KMS-11 (cell line): ENCODE data around the gene ALKBH3.

Experiments
- H2AFZ ChIP-seq: fragments of 200-600 bp; sonication (generic); 2 replicates; pipeline ENCODE4 v1.6.1; 2016; ENCODE audit warnings: antibody characterized with exemption, mixed run types, low read depth
- H3K27ac ChIP-seq: fragments of 200-600 bp; sonication (generic); 2 replicates; pipeline ENCODE4 v1.6.1; 2016; ENCODE audit warnings: mild to moderate bottlenecking, mixed run types
- H3K27me3 ChIP-seq: fragments of 200-600 bp; sonication (generic); 2 replicates; pipeline ENCODE4 v1.6.1; 2017; ENCODE audit warnings: mild to moderate bottlenecking, low read depth, mixed run types, moderate library complexity; ENCODE audit not compliant: insufficient read depth
- H3K36me3 ChIP-seq: fragments of 200-600 bp; sonication (generic); 2 replicates; pipeline ENCODE4 v1.6.1; 2017; ENCODE audit warnings: mild to moderate bottlenecking, mixed run types; ENCODE audit not compliant: insufficient read depth
- H3K4me1 ChIP-seq: fragments of 200-600 bp; sonication (generic); 2 replicates; pipeline ENCODE4 v1.6.1; 2016; ENCODE audit warnings: mild to moderate bottlenecking, low read depth, mixed run types; ENCODE audit not compliant: poor library complexity, severe bottlenecking
- H3K4me2 ChIP-seq: fragments of 200-600 bp; sonication (generic); 2 replicates; pipeline ENCODE4 v1.7.0; 2016; ENCODE audit warnings: mild to moderate bottlenecking, mixed run types
- H3K4me3 ChIP-seq: fragments of 200-600 bp; sonication (generic); IDR thresholded peaks from 2 replicates; pipeline ENCODE4 v1.6.1; 2017; ENCODE audit warnings: low read depth, low read length, mixed read lengths; ENCODE audit not compliant: insufficient read depth
- H3K79me2 ChIP-seq: fragments of 200-600 bp; sonication (generic); 2 replicates; pipeline ENCODE4 v1.6.1; 2016; ENCODE audit warnings: low read depth, mixed run types; ENCODE audit not compliant: insufficient read depth
- H3K9ac ChIP-seq: fragments of 200-600 bp; sonication (generic); 2 replicates; pipeline ENCODE4 v1.6.1; 2016; ENCODE audit warnings: mild to moderate bottlenecking, mixed run types
- H4K20me1 ChIP-seq: fragments of 200-600 bp; sonication (generic); 2 replicates; pipeline ENCODE4 v1.6.1; 2016; ENCODE audit warnings: mild to moderate bottlenecking, mixed run types; ENCODE audit not compliant: insufficient read depth
- CTCF ChIP-seq: fragments of 200-600 bp; sonication (generic); conservative IDR thresholded peaks from 2 replicates; pipeline ENCODE4 v1.6.1; 2017; ENCODE audit warnings: low read depth, mild to moderate bottlenecking, antibody characterized with exemption, low read length, moderate library complexity, mixed read lengths

Gene ALKBH3

GRCh38 chr11:43908191-43908590 is 27.6 kb downstream of the ALKBH3 start:
- no peak overlapping the region for H3K9ac ChIP-seq
- no peak for TF ChIP-seq CTCF
- no peak overlapping the region for H2AFZ ChIP-seq
- H3K4me2 ChIP-seq = no peak overlapping the region
- no peaks in the 10 kb centered on the region; the same call in 1 of the 2 replicates for H3K36me3 ChIP-seq
- H3K4me3 ChIP-seq = no peak overlapping the region
- H3K27me3 ChIP-seq = no peaks in the 10 kb centered on the region
- H3K4me1 ChIP-seq = peaks cover 24% of the 10 kb centered on the region
- no peak overlapping the region for H3K27ac ChIP-seq
- H3K79me2 ChIP-seq = no peaks in the 10 kb centered on the region
- H4K20me1 ChIP-seq = no peaks in the 10 kb centered on the region

- no peak overlapping the region for H3K4me3 ChIP-seq
- no peaks in the 10 kb centered on the region for H4K20me1 ChIP-seq
- H3K36me3 ChIP-seq = no peaks in the 10 kb centered on the region; the same call in 1 of the 2 replicates
- H3K79me2 ChIP-seq = no peaks in the 10 kb centered on the region
- TF ChIP-seq CTCF = no peak
- H3K9ac ChIP-seq = no peak overlapping the region
- H2AFZ ChIP-seq = no peak overlapping the region
- H3K27ac ChIP-seq = no peak overlapping the region
- peaks cover 24% of the 10 kb centered on the region for H3K4me1 ChIP-seq
- no peaks in the 10 kb centered on the region for H3K27me3 ChIP-seq
- no peak overlapping the region for H3K4me2 ChIP-seq
Observed at GRCh38 chr11:43908683-43909082, 28.1 kb downstream of the ALKBH3 start.

- Histone ChIP-seq H3K36me3 (no peaks in the 10 kb centered on the region), H2AFZ (no peak overlapping the region), H3K27ac (no peak overlapping the region), H3K4me1 (peaks cover 13% of the 10 kb centered on the region), H3K9ac (no peak overlapping the region), H4K20me1 (no peaks in the 10 kb centered on the region), H3K79me2 (no peaks in the 10 kb centered on the region), H3K27me3 (no peaks in the 10 kb centered on the region), H3K4me2 (no peak overlapping the region), H3K4me3 (no peak overlapping the region)
- no peak for TF ChIP-seq CTCF
Observed at GRCh38 chr11:43913829-43914380, 33.3 kb downstream of the ALKBH3 start.

- TF ChIP-seq CTCF = no peak
- Histone ChIP-seq H3K9ac (no peak overlapping the region), H4K20me1 (no peaks in the 10 kb centered on the region), H2AFZ (no peak overlapping the region), H3K4me2 (no peak overlapping the region), H3K4me3 (no peak overlapping the region), H3K27me3 (no peaks in the 10 kb centered on the region), H3K36me3 (no peaks in the 10 kb centered on the region), H3K79me2 (no peaks in the 10 kb centered on the region), H3K27ac (no peak overlapping the region), H3K4me1 (peaks cover 18% of the 10 kb centered on the region)
Observed at GRCh38 chr11:43914466-43914865, 33.8 kb downstream of the ALKBH3 start.
